ENCODE measurements around the gene WDR33. TPM values are rescaled to one million over a fixed set of nuclear protein-coding genes. Genes with fewer than 3 reads are reported as not detected.

Gene WDR33
- total and polyA plus RNA-seq, 9 of the 15 experiments (the other 6 are each of a cell fraction or from before 2014, with no cell fraction given): 24.2 to 57.4 (median 38.4) TPM

- POLR2A ChIA-PET: no interaction called here
- DNase-seq (ENCODE audit: extremely low read depth in 1 of 4, low spot score in 3 of 4): peak in 1 of 4 experiments; percentile 25
- no peaks in the 10 kb centered on the region for H3K9me1 ChIP-seq (ENCODE audit: control insufficient read depth, insufficient read depth, low read length)
- peaks cover 8% of the 10 kb centered on the region for H3K9me3 ChIP-seq (replicated peaks; ENCODE audit: control insufficient read depth, insufficient read depth, low read depth, low read length)
- in situ Hi-C loops (cut with MboI) (no loop called here), intact Hi-C loops (cut with micrococcal nuclease) (no loop called here)
- no peak overlapping the region for H3K9ac ChIP-seq (ENCODE audit: insufficient read depth in 1 of 2, low read depth in 2 of 2, low read length in 2 of 2)
- H3K4me2 ChIP-seq (ENCODE audit: insufficient read depth, low read length): no peak overlapping the region
- no peak for FAIRE-seq
- H3K4me1 ChIP-seq (replicated peaks in 1 of 2; ENCODE audit: control insufficient read depth in 2 of 2, insufficient read depth in 2 of 2, low read length in 2 of 2): no peaks in the 10 kb centered on the region
- H3K27me3 ChIP-seq (ENCODE audit: control insufficient read depth in 2 of 2, insufficient read depth in 2 of 2, low read length in 2 of 2): peaks cover 9 to 12% of the 10 kb centered on the region in 2 experiments; a peak in 3 of 5 replicates
- 0% methylated on average over 6 of the region's 6 CpGs for WGBS (ENCODE audit: insufficient coverage, low coverage, missing lambda C conversion rate)
- CTCF ChIA-PET (ENCODE audit: low intra/inter-chr PET ratio): no interaction called here
- H3K79me2 ChIP-seq (ENCODE audit: control insufficient read depth, insufficient read depth, low read length): no peaks in the 10 kb centered on the region
- ATAC-seq: peak; percentile 70; the same call in 2 of the 3 replicates
- H2AFZ ChIP-seq (ENCODE audit: low read depth, low read length): no peak overlapping the region
- no TSS peak for BruUV-seq (replicated peaks)
- no peaks in the 10 kb centered on the region for H3K36me3 ChIP-seq (ENCODE audit: control insufficient read depth, insufficient read depth, low read length)
- no peak overlapping the region for H3K27ac ChIP-seq (ENCODE audit: extremely low read depth, low read depth, low read length)
- H3K4me3 ChIP-seq: no peak overlapping the region
- no peaks in the 10 kb centered on the region for H4K20me1 ChIP-seq (replicated peaks; ENCODE audit: control insufficient read depth, insufficient read depth, low read length)
- TF ChIP-seq ZFP36 (IDR thresholded peaks at IDR 0.05; ENCODE audit: low read depth, low read length, partially characterized antibody): peak; percentile 33
- no peak for TF ChIP-seq RUNX1 (IDR thresholded peaks at IDR 0.05; ENCODE audit: low read depth)
- TF ChIP-seq ZNF318 (IDR thresholded peaks at IDR 0.05; ENCODE audit: borderline replicate concordance in 1 of 2, low read depth in 1 of 2): no peak
- TF ChIP-seq E2F5 (CRISPR knock-in tag; IDR thresholded peaks at IDR 0.05): no peak
- TF ChIP-seq ZNF780A (CRISPR knock-in tag; IDR thresholded peaks at IDR 0.05): no peak
- TF ChIP-seq CBX1 (IDR thresholded peaks at IDR 0.05; ENCODE audit: low read depth): peak; percentile 75; the same call in 1 of the 2 replicates
- no peak for TF ChIP-seq FOXP1 (CRISPR knock-in tag; IDR thresholded peaks at IDR 0.05)
- TF ChIP-seq TRIM28 (IDR thresholded peaks at IDR 0.05): peak; percentile 90
- TF ChIP-seq CBX5 (IDR thresholded peaks at IDR 0.05; ENCODE audit: borderline replicate concordance, low read depth): peak; percentile 98
- no peak for TF ChIP-seq CREB5 (CRISPR knock-in tag; IDR thresholded peaks at IDR 0.05)
Observed at GRCh38 chr2:127820080-127820668, 9.2 kb upstream of the WDR33 start.
